PC-9 (cell line): ENCODE data around the gene GPR89A. TPM values are rescaled to one million over a fixed set of nuclear protein-coding genes. Genes with fewer than 3 reads are reported as not detected.
"Not testable (repeated sequence)": the region's sequence is repeated elsewhere in the genome, so short reads cannot be mapped to it uniquely, and the experiment has no call there.

Experiments used
- BruUV-seq: library from RNA; stranded (reverse); fragments of 400-500 nt; replicated peaks from 2 replicates; lab custom pipeline; 2021; lab: Mats Ljungman, UMichigan
- CTCF ChIA-PET: fragments of 300-600 bp; sonication (Branson Sonifier 250); formaldehyde crosslinking; loops from one replicate; lab custom pipeline; 2022; ENCODE audit warnings: antibody characterized with exemption; lab: Charles Lee
- POLR2A ChIA-PET: fragments of 300-600 bp; sonication (Branson Sonifier 250); formaldehyde crosslinking; loops from one replicate; lab custom pipeline; 2022; ENCODE audit warnings: antibody characterized with exemption; ENCODE audit not compliant: unreplicated experiment; lab: Charles Lee
- DNase-seq, 2 experiments: peaks; one replicate each; pipeline versions ENCODE4 v3.0.0 to v3.0.0-alpha.2; 2015 to 2022; ENCODE audit warnings: mixed read lengths in 1 of 2
- H2AFZ ChIP-seq: fragments of 200-600 bp; sonication (generic); 2 replicates; pipeline ENCODE4 v1.8.1; 2017; ENCODE audit warnings: antibody characterized with exemption
- H3F3A ChIP-seq: fragments of 200-600 bp; sonication (generic); 2 replicates; pipeline ENCODE4 v1.8.1; 2017; ENCODE audit warnings: antibody characterized with exemption, mild to moderate bottlenecking, low read depth; ENCODE audit not compliant: insufficient read depth
- H3K27ac ChIP-seq: fragments of 200-600 bp; sonication (generic); 2 replicates; pipeline ENCODE4 v1.6.1; 2016; ENCODE audit warnings: mixed run types
- H3K27me3 ChIP-seq: fragments of 200-600 bp; sonication (generic); 2 replicates; pipeline ENCODE4 v1.6.1; 2016; ENCODE audit warnings: low read depth, mixed run types; ENCODE audit not compliant: insufficient read depth
- H3K36me3 ChIP-seq: fragments of 200-600 bp; sonication (generic); 2 replicates; pipeline ENCODE4 v1.6.1; 2016; ENCODE audit warnings: low read depth, mixed run types
- H3K4me1 ChIP-seq: fragments of 200-600 bp; sonication (generic); replicated peaks from 2 replicates; pipeline ENCODE4 v1.6.1; 2016; ENCODE audit warnings: mixed run types; ENCODE audit not compliant: insufficient read depth
- H3K4me2 ChIP-seq: fragments of 200-600 bp; sonication (generic); 2 replicates; pipeline ENCODE4 v1.6.1; 2017; ENCODE audit warnings: mixed run types
- H3K4me3 ChIP-seq: fragments of 200-600 bp; sonication (generic); 2 replicates; pipeline ENCODE4 v1.6.1; 2016; ENCODE audit warnings: mixed run types
- H3K79me2 ChIP-seq: fragments of 200-600 bp; sonication (generic); 2 replicates; pipeline ENCODE4 v1.6.1; 2017; ENCODE audit warnings: low read depth, mixed run types
- H3K9me2 ChIP-seq: fragments of 200-600 bp; sonication (generic); 2 replicates; pipeline ENCODE4 v1.8.1; 2017; ENCODE audit warnings: mild to moderate bottlenecking; ENCODE audit not compliant: insufficient read depth
- H3K9me3 ChIP-seq: fragments of 200-600 bp; sonication (generic); 2 replicates; pipeline ENCODE4 v1.8.1; 2016; ENCODE audit warnings: low read depth; ENCODE audit not compliant: insufficient read depth
- H4K20me1 ChIP-seq: fragments of 200-600 bp; sonication (generic); 2 replicates; pipeline ENCODE4 v1.8.1; 2017; ENCODE audit not compliant: insufficient read depth
- intact Hi-C: fragments of 100-400 bp; cut with micrococcal nuclease; formaldehyde crosslinking; loops from one replicate; pipeline ENCODE4 v1.10.0; 2022; ENCODE audit not compliant: unreplicated experiment
- total RNA-seq: library from RNA; stranded (reverse); gene quantifications from 2 replicates; pipeline ENCODE4 v1.2.3, GENCODE V29; 2021

GPR89A gene
- total RNA-seq, 1 experiment from 2014 or later = 20.4 TPM

GRCh38 chr1:145636237-145636636 is 28.4 kb downstream of the GPR89A start:
- CTCF ChIA-PET, H2AFZ ChIP-seq, DNase-seq, H3K79me2 ChIP-seq, H3K4me1 ChIP-seq, H3K27ac ChIP-seq, H3K9me2 ChIP-seq, H3K4me3 ChIP-seq, H3K36me3 ChIP-seq, POLR2A ChIA-PET, intact Hi-C loops, H3K4me2 ChIP-seq, H3K27me3 ChIP-seq, H3K9me3 ChIP-seq, BruUV-seq, H3F3A ChIP-seq, H4K20me1 ChIP-seq: not testable (repeated sequence)

- H3K27ac ChIP-seq, intact Hi-C loops, H3K4me1 ChIP-seq, H2AFZ ChIP-seq, H3K4me3 ChIP-seq, H4K20me1 ChIP-seq, H3K79me2 ChIP-seq, POLR2A ChIA-PET, BruUV-seq, H3F3A ChIP-seq, CTCF ChIA-PET, H3K9me3 ChIP-seq, H3K4me2 ChIP-seq, H3K36me3 ChIP-seq, H3K27me3 ChIP-seq, DNase-seq, H3K9me2 ChIP-seq: not testable (repeated sequence)
Observed at GRCh38 chr1:145641886-145642285, 34.1 kb downstream of the GPR89A start.

- POLR2A ChIA-PET, H3F3A ChIP-seq, H3K4me2 ChIP-seq, H4K20me1 ChIP-seq, CTCF ChIA-PET, DNase-seq, H3K79me2 ChIP-seq, H3K4me1 ChIP-seq, H3K27me3 ChIP-seq, H3K27ac ChIP-seq, H3K4me3 ChIP-seq, H3K9me2 ChIP-seq, H3K36me3 ChIP-seq, intact Hi-C loops, H2AFZ ChIP-seq, BruUV-seq, H3K9me3 ChIP-seq: not testable (repeated sequence)
Observed at GRCh38 chr1:145643990-145644389, 36.2 kb downstream of the GPR89A start.

- intact Hi-C loops, H3K4me3 ChIP-seq, H3K36me3 ChIP-seq, H3F3A ChIP-seq, DNase-seq, H3K27ac ChIP-seq, H2AFZ ChIP-seq, H3K9me2 ChIP-seq, CTCF ChIA-PET, H3K4me2 ChIP-seq, H3K9me3 ChIP-seq, H3K79me2 ChIP-seq, H3K27me3 ChIP-seq, H4K20me1 ChIP-seq, H3K4me1 ChIP-seq, BruUV-seq, POLR2A ChIA-PET: not testable (repeated sequence)
Observed at GRCh38 chr1:145656245-145656943, 48.6 kb downstream of the GPR89A start.

GRCh38 chr1:145662502-145662901 is 54.7 kb downstream of the GPR89A start:
- BruUV-seq, DNase-seq, H3K36me3 ChIP-seq, POLR2A ChIA-PET, H3K27me3 ChIP-seq, H3K27ac ChIP-seq, H3K4me2 ChIP-seq, H3F3A ChIP-seq, CTCF ChIA-PET, intact Hi-C loops, H2AFZ ChIP-seq, H3K4me3 ChIP-seq, H3K79me2 ChIP-seq, H3K9me3 ChIP-seq, H4K20me1 ChIP-seq, H3K4me1 ChIP-seq, H3K9me2 ChIP-seq: not testable (repeated sequence)

- H3K4me2 ChIP-seq, H2AFZ ChIP-seq, BruUV-seq, H3K27me3 ChIP-seq, intact Hi-C loops, H3K27ac ChIP-seq, H3K4me1 ChIP-seq, H3K36me3 ChIP-seq, DNase-seq, H3K9me2 ChIP-seq, H3K79me2 ChIP-seq, H3F3A ChIP-seq, CTCF ChIA-PET, H3K4me3 ChIP-seq, POLR2A ChIA-PET, H4K20me1 ChIP-seq, H3K9me3 ChIP-seq: not testable (repeated sequence)
Observed at GRCh38 chr1:145665015-145665414, 57.2 kb downstream of the GPR89A start.

- H3K27ac ChIP-seq, H3K4me1 ChIP-seq, BruUV-seq, H3K79me2 ChIP-seq, H3K27me3 ChIP-seq, H3F3A ChIP-seq, intact Hi-C loops, H2AFZ ChIP-seq, H3K9me3 ChIP-seq, DNase-seq, CTCF ChIA-PET, H3K4me3 ChIP-seq, POLR2A ChIA-PET, H3K36me3 ChIP-seq, H4K20me1 ChIP-seq, H3K4me2 ChIP-seq, H3K9me2 ChIP-seq: not testable (repeated sequence)
Observed at GRCh38 chr1:145670995-145671745, 63.4 kb downstream of the GPR89A start.
